Osteocyte (in vitro differentiated cells): ENCODE results near the gene ADCYAP1. TPM values are rescaled to one million over a fixed set of nuclear protein-coding genes. Genes with fewer than 3 reads are reported as not detected.

Experiments used
- DNase-seq: peaks from one replicate; pipeline ENCODE4 v3.0.0; 2021; ENCODE audit warnings: mixed read lengths; ENCODE audit not compliant: unreplicated experiment; ENCODE audit errors: extremely low spot score
- H3K27ac Mint-ChIP-seq: one replicate; pipeline ENCODE4 v1.8.0; 2021; ENCODE audit warnings: mild to moderate bottlenecking, mixed read lengths; ENCODE audit not compliant: unreplicated experiment
- H3K27me3 Mint-ChIP-seq: one replicate; pipeline ENCODE4 v1.8.0; 2021; ENCODE audit warnings: mixed read lengths; ENCODE audit not compliant: unreplicated experiment
- H3K36me3 Mint-ChIP-seq: one replicate; pipeline ENCODE4 v1.8.0; 2021; ENCODE audit warnings: mixed read lengths; ENCODE audit not compliant: unreplicated experiment
- H3K4me1 Mint-ChIP-seq: one replicate; pipeline ENCODE4 v1.8.0; 2021; ENCODE audit warnings: mixed read lengths; ENCODE audit not compliant: unreplicated experiment
- H3K4me3 Mint-ChIP-seq: one replicate; pipeline ENCODE4 v1.8.0; 2021; ENCODE audit warnings: mild to moderate bottlenecking, moderate library complexity, mixed read lengths; ENCODE audit not compliant: unreplicated experiment
- H3K9me3 Mint-ChIP-seq: one replicate; pipeline ENCODE4 v1.8.0; 2021; ENCODE audit warnings: mixed read lengths; ENCODE audit not compliant: unreplicated experiment
- CTCF ChIP-seq: fragments of 200-600 bp; sonication (generic); IDR thresholded peaks from 2 replicates; pipeline ENCODE4 v1.5.0; 2021; ENCODE audit warnings: antibody characterized with exemption, mild to moderate bottlenecking, moderate library complexity
- total RNA-seq: library from RNA; stranded (reverse); gene quantifications from 2 replicates; pipeline ENCODE4 v1.2.1, GENCODE V29; 2021

ADCYAP1 gene
- total RNA-seq, 1 donor from 2014 or later: not detected

- H3K4me1 Mint-ChIP-seq: no peaks in the 10 kb centered on the region
- H3K9me3 Mint-ChIP-seq: no peaks in the 10 kb centered on the region
- peaks cover 39% of the 10 kb centered on the region for H3K27me3 Mint-ChIP-seq
- no peak overlapping the region for H3K27ac Mint-ChIP-seq
- no peak for DNase-seq
- no peak for TF ChIP-seq CTCF
- no peak overlapping the region for H3K4me3 Mint-ChIP-seq
- H3K36me3 Mint-ChIP-seq: no peaks in the 10 kb centered on the region
Observed at GRCh38 chr18:896315-896714, 8.4 kb upstream of the ADCYAP1 start.

DNA sequence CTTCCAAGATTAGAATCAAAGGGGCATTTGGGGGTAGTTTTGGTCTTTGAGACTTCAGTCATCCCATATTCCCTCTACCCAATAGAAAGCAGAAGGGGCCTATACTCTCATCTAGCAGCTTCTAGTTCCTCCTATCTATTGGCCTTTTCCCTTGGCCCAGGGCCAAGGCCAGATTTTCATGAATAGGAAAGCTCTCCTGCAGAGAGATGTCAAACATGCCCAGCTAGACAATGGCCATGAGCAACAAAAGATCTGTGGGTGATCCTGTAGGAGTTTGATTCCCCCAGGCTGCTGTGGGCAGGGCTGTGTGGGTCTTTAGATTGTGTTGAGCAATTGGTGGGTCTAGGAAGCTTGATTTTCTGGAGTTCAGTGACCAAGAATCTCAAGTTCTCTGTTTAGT is 2.9 kb upstream of the ADCYAP1 start:
- Mint-ChIP-seq H3K4me3 (no peak overlapping the region), H3K27ac (no peak overlapping the region), H3K9me3 (no peaks in the 10 kb centered on the region), H3K36me3 (peaks cover 2% of the 10 kb centered on the region), H3K4me1 (peaks cover 20% of the 10 kb centered on the region), H3K27me3 (peaks cover 71% of the 10 kb centered on the region)
- DNase-seq: no peak
- no peak for TF ChIP-seq CTCF

DNA sequence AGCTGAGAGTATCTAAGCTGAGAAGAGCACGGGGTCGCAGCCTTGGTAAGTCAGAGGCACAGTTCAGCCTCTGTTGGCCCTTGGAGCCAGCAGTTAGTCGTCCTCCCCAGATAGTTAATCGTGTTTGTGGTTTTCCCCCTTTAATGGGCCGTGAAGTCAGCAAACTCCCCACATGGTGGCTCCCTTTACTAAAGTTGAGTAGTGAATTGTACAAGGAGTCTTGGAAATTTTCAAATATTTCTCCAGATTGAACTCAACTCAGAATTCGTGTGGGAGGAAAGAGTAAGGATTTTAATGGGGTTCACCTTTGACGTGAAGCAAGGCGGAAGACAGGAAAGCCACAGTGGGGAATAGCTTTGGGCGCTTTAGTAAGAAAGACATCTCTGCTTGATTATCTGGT is 2.4 kb upstream of the ADCYAP1 start:
- no peak overlapping the region for H3K4me3 Mint-ChIP-seq
- no peak for DNase-seq

DNA sequence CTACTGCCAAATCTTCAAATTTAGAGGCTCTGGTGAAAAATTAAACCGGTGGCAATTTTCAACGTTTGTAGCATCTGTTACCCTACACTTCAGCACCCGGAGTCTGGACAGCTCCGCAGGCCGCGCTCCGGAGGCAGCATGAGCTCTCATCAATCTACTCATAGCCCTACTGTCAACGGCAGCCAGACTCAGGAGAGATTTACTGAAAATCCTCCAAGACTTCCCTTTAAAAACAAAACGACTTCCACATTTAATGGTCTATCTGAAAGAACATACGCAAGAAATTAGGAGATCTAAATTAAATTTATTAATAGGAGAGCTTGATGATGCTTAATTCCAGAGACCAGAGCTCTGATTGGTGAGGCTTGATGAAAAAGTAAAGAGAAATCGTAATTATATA is 970 bp upstream of the ADCYAP1 start:
- no peak overlapping the region for H3K27ac Mint-ChIP-seq
- no peak overlapping the region for H3K4me3 Mint-ChIP-seq
- no peak for DNase-seq
- TF ChIP-seq CTCF: no peak
- peaks cover 77% of the 10 kb centered on the region for H3K27me3 Mint-ChIP-seq
- no peaks in the 10 kb centered on the region for H3K9me3 Mint-ChIP-seq
- H3K36me3 Mint-ChIP-seq: peaks cover 2% of the 10 kb centered on the region
- H3K4me1 Mint-ChIP-seq: peaks cover 31% of the 10 kb centered on the region

More for the DNA sequence above, 2.4 kb upstream of the ADCYAP1 start:
- peak; percentile 38 for TF ChIP-seq CTCF
- no peak overlapping the region for H3K27ac Mint-ChIP-seq
- peaks cover 72% of the 10 kb centered on the region for H3K27me3 Mint-ChIP-seq
- peaks cover 24% of the 10 kb centered on the region for H3K4me1 Mint-ChIP-seq
- H3K36me3 Mint-ChIP-seq: peaks cover 2% of the 10 kb centered on the region
- H3K9me3 Mint-ChIP-seq: no peaks in the 10 kb centered on the region

DNA sequence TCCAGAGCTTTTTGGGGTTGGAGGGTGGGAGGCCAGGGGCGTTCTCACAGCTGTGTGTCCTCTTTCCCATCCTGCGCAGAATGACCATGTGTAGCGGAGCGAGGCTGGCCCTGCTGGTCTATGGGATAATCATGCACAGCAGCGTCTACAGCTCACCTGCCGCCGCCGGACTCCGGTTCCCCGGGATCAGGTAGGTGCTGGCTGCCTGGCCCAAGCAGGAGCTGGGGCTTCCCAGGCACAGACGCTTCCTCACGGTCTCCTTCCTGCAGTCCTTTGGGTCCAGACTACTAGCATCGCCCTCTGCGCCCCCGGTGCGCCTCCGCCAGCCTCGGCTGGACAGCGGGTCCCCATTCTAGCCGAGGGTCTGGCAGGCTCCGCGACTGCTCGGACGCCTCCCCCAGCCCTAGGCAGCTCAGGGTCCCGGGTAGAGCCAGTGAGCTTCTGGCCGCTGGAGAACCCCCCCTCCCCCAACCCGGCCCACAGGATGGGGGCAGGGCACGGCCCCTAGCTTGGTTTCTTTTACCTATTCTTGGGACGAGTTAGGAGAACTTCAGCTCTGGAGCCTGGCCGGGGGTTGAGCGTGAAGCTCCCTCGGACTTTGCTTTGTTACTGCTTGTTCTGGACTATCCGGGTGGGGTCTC is 756 bp downstream of the ADCYAP1 start:
- Mint-ChIP-seq H3K4me1 (peaks cover 37% of the 10 kb centered on the region), H3K27me3 (peaks cover 77% of the 10 kb centered on the region), H3K27ac (no peak overlapping the region), H3K4me3 (no peak overlapping the region), H3K9me3 (no peaks in the 10 kb centered on the region), H3K36me3 (peaks cover 2% of the 10 kb centered on the region)
- TF ChIP-seq CTCF: no peak
- no peak for DNase-seq
